ENCODE results near the gene GABRG3. TPM values are rescaled to one million over a fixed set of nuclear protein-coding genes. Genes with fewer than 3 reads are reported as not detected.

GABRG3 gene
- total and polyA plus RNA-seq, 2 donors from 2014 or later, result not detected

- Histone ChIP-seq H3K27ac (ENCODE audit: low read depth in 2 of 2, low read length in 2 of 2) (no peak overlapping the region), H3K27me3 (ENCODE audit: control insufficient read depth, insufficient read depth, low read length) (no peaks in the 10 kb centered on the region), H3K9me3 (ENCODE audit: control insufficient read depth in 2 of 3, insufficient read depth in 1 of 3, low read length in 3 of 3) (no peaks in the 10 kb centered on the region), H3K4me3 (ENCODE audit: low read length in 3 of 3) (no peak overlapping the region), H3K36me3 (ENCODE audit: control insufficient read depth in 2 of 3, insufficient read depth in 3 of 3, low read length in 3 of 3) (no peaks in the 10 kb centered on the region), H3K9ac (ENCODE audit: low read length in 3 of 3) (no peak overlapping the region), H3K4me1 (ENCODE audit: control insufficient read depth in 2 of 3, insufficient read depth in 2 of 3, low read depth in 1 of 3, low read length in 3 of 3) (no peaks in the 10 kb centered on the region)
- intact Hi-C loops (cut with DNase I), result no loop called here
- DNase-seq (no peak), FAIRE-seq (no peak)
- TF ChIP-seq CTCF (IDR thresholded peaks at IDR 0.05; ENCODE audit: borderline replicate concordance, extremely low read depth, insufficient read depth), result no peak
Observed at GRCh38 chr15:27081676-27082418, 110.9 kb downstream of the GABRG3 start.

- Histone ChIP-seq H3K27ac (ENCODE audit: low read depth in 2 of 2, low read length in 2 of 2) (no peak overlapping the region), H3K9me3 (ENCODE audit: control insufficient read depth in 2 of 3, insufficient read depth in 1 of 3, low read length in 3 of 3) (no peaks in the 10 kb centered on the region)
Observed at GRCh38 chr15:27082526-27082925, 111.5 kb downstream of the GABRG3 start.

GRCh38 chr15:27084844-27085243 is 113.9 kb downstream of the GABRG3 start:
- H3K9ac ChIP-seq (ENCODE audit: low read length in 3 of 3), result no peak overlapping the region
- no peak overlapping the region for H3K27ac ChIP-seq (ENCODE audit: low read depth in 2 of 2, low read length in 2 of 2)
- intact Hi-C loops (cut with DNase I), result no loop called here
- peaks cover 0 to 6% (median 0%) of the 10 kb centered on the region in 3 donors for H3K9me3 ChIP-seq (ENCODE audit: control insufficient read depth in 2 of 3, insufficient read depth in 1 of 3, low read length in 3 of 3)
- H3K36me3 ChIP-seq (ENCODE audit: control insufficient read depth in 2 of 3, insufficient read depth in 3 of 3, low read length in 3 of 3), result no peaks in the 10 kb centered on the region
- FAIRE-seq, result no peak
- H3K4me3 ChIP-seq (ENCODE audit: low read length in 3 of 3), result no peak overlapping the region
- DNase-seq, result no peak
- H3K4me1 ChIP-seq (ENCODE audit: control insufficient read depth in 2 of 3, insufficient read depth in 2 of 3, low read depth in 1 of 3, low read length in 3 of 3), result no peaks in the 10 kb centered on the region
- no peaks in the 10 kb centered on the region for H3K27me3 ChIP-seq (ENCODE audit: control insufficient read depth, insufficient read depth, low read length)
- TF ChIP-seq CTCF (IDR thresholded peaks at IDR 0.05; ENCODE audit: borderline replicate concordance, extremely low read depth, insufficient read depth), result no peak

More at GRCh38 chr15:27082526-27082925, 111.5 kb downstream of the GABRG3 start:
- no peak overlapping the region for H3K9ac ChIP-seq (ENCODE audit: low read length in 3 of 3)
- no peak overlapping the region for H3K4me3 ChIP-seq (ENCODE audit: low read length in 3 of 3)
- DNase-seq (no peak), FAIRE-seq (no peak)
- intact Hi-C loops (cut with DNase I), result no loop called here
- H3K4me1 ChIP-seq (ENCODE audit: control insufficient read depth in 2 of 3, insufficient read depth in 2 of 3, low read depth in 1 of 3, low read length in 3 of 3), result no peaks in the 10 kb centered on the region
- H3K36me3 ChIP-seq (ENCODE audit: control insufficient read depth in 2 of 3, insufficient read depth in 3 of 3, low read length in 3 of 3), result no peaks in the 10 kb centered on the region
- TF ChIP-seq CTCF (IDR thresholded peaks at IDR 0.05; ENCODE audit: borderline replicate concordance, extremely low read depth, insufficient read depth), result no peak
- no peaks in the 10 kb centered on the region for H3K27me3 ChIP-seq (ENCODE audit: control insufficient read depth, insufficient read depth, low read length)
